K562 (cell line): Measurements from ENCODE around the gene NDUFA13. TPM values are rescaled to one million over a fixed set of nuclear protein-coding genes. Genes with fewer than 3 reads are reported as not detected.
A peak's percentile ranks its signal among the peaks of the same experiment; 100 is the strongest.

Experiments used
- ATAC-seq: fragments of 200-7000 bp; cut with Tn5 transposase; 3 replicates; pipeline ENCODE4 v1.9.1; 2020; ENCODE audit warnings: moderate library complexity
- BruUV-seq: library from RNA; stranded (reverse); fragments of 400-500 nt; replicated peaks from 2 replicates; lab custom pipeline; 2021; lab: Mats Ljungman, UMichigan
- CTCF ChIA-PET: fragments of 300-600 bp; formaldehyde crosslinking; extraction: SDS; loops from one replicate; lab custom pipeline; 2021; ENCODE audit warnings: low intra/inter-chr PET ratio; lab: Yijun Ruan, JAX
- POLR2A ChIA-PET: fragments of 300-600, 350-650 bp; sonication (Branson Sonifier 250); formaldehyde crosslinking; extraction: SDS; loops from one replicate; lab custom pipeline; 2021; ENCODE audit warnings: antibody characterized with exemption, inconsistent platforms; lab: Yijun Ruan, JAX
- DNase-seq, 4 experiments: peaks; one replicate each; pipeline versions ENCODE4 v3.0.0 to v3.0.0-alpha.2; 2011 to 2018; ENCODE audit warnings: low spot score in 3 of 4, mixed read lengths in 3 of 4; ENCODE audit errors: extremely low read depth in 1 of 4
- FAIRE-seq: peaks from 2 replicates; lab custom pipeline; 2011; peaks lifted over from hg19 to GRCh38; lab: Jason Lieb, UNC
- H2AFZ ChIP-seq: 2 replicates; pipeline ENCODE4 v1.6.0; 2011; ENCODE audit warnings: low read depth, low read length, control low read depth, inconsistent platforms
- H3K27ac ChIP-seq: fragments of 200-600 bp; 3 replicates; pipeline ENCODE4 v1.8.0; 2011; ENCODE audit warnings: low read depth, mild to moderate bottlenecking, control low read depth, inconsistent platforms, low read length, moderate library complexity, mixed read lengths; ENCODE audit errors: extremely low read depth
- H3K27me3 ChIP-seq, 2 experiments: fragments of 300-600 bp in 1 of 2; 2 replicates in 1 of 2; 3 replicates in 1 of 2; pipeline versions ENCODE4 v1.6.0 to v1.8.0; 2011; ENCODE audit warnings: inconsistent platforms in 2 of 2, low read length in 2 of 2, mild to moderate bottlenecking in 1 of 2, mixed read lengths in 1 of 2, moderate library complexity in 1 of 2; ENCODE audit not compliant: control insufficient read depth in 2 of 2, insufficient read depth in 2 of 2
- H3K36me3 ChIP-seq: fragments of 300-600 bp; 3 replicates; pipeline ENCODE4 v1.8.0; 2011; ENCODE audit warnings: mild to moderate bottlenecking, low read length, inconsistent platforms; ENCODE audit not compliant: control insufficient read depth, insufficient read depth
- H3K4me1 ChIP-seq, 2 experiments: fragments of 200-600 bp in 1 of 2; replicated peaks in 1 of 2; 2 replicates in 1 of 2; 3 replicates in 1 of 2; pipeline versions ENCODE4 v1.5.1 to v1.8.0; 2011; ENCODE audit warnings: inconsistent platforms in 2 of 2, low read length in 2 of 2, mild to moderate bottlenecking in 1 of 2, mixed read lengths in 1 of 2, moderate library complexity in 1 of 2; ENCODE audit not compliant: control insufficient read depth in 2 of 2, insufficient read depth in 2 of 2
- H3K4me2 ChIP-seq: 2 replicates; pipeline ENCODE4 v1.6.1; 2011; ENCODE audit warnings: low read length, control low read depth, inconsistent platforms, mixed read lengths; ENCODE audit not compliant: insufficient read depth
- H3K4me3 ChIP-seq: fragments of 200-600 bp; sonication (generic), shearing (Covaris generic); 2 replicates; pipeline ENCODE4 v1.5.1; 2016; ENCODE audit warnings: control low read depth, inconsistent platforms
- H3K79me2 ChIP-seq: fragments of 200-600 bp; 3 replicates; pipeline ENCODE4 v1.8.0; 2011; ENCODE audit warnings: low read length, inconsistent platforms; ENCODE audit not compliant: control insufficient read depth, insufficient read depth
- H3K9ac ChIP-seq, 2 experiments: 2 replicates each; pipeline versions ENCODE4 v1.6.0 to v1.6.1; 2011; ENCODE audit warnings: low read depth in 2 of 2, low read length in 2 of 2, control low read depth in 1 of 2, inconsistent platforms in 1 of 2, mild to moderate bottlenecking in 1 of 2, mixed read lengths in 1 of 2; ENCODE audit not compliant: insufficient read depth in 1 of 2
- H3K9me1 ChIP-seq: one replicate; pipeline ENCODE4 v1.6.0; 2011; ENCODE audit warnings: inconsistent platforms, mild to moderate bottlenecking, low read length, moderate library complexity; ENCODE audit not compliant: control insufficient read depth, insufficient read depth
- H3K9me3 ChIP-seq: replicated peaks from 2 replicates; pipeline ENCODE4 v1.5.1; 2011; ENCODE audit warnings: low read depth, low read length, inconsistent platforms; ENCODE audit not compliant: control insufficient read depth, insufficient read depth
- H4K20me1 ChIP-seq: replicated peaks from 2 replicates; pipeline ENCODE4 v1.6.1; 2011; ENCODE audit warnings: low read length, inconsistent platforms, mixed read lengths; ENCODE audit not compliant: control insufficient read depth, insufficient read depth
- BACH1 ChIP-seq: fragments of 200-800 bp; sonication (Bioruptor generic); IDR thresholded peaks from 2 replicates; pipeline ENCODE4 v1.6.1; 2016; ENCODE audit warnings: missing genetic modification characterization, missing compliant biosample characterization
- BRCA1 ChIP-seq, 2 experiments: fragments of 450-650 bp in 1 of 2; sonication (generic) in 1 of 2; formaldehyde crosslinking in 1 of 2; IDR thresholded peaks; 2 replicates each; pipeline versions ENCODE4 v1.5.0 to v1.6.1; 2017 to 2020; ENCODE audit warnings: mild to moderate bottlenecking in 1 of 2, missing genetic modification reagents in 1 of 2
- CBFA2T2 ChIP-seq: fragments of 450-650 bp; conservative IDR thresholded peaks from 2 replicates; pipeline ENCODE4 v1.6.1; 2017; ENCODE audit warnings: mild to moderate bottlenecking
- DNMT1 ChIP-seq: fragments of 450-650 bp; IDR thresholded peaks from 2 replicates; pipeline ENCODE4 v1.6.1; 2016; ENCODE audit warnings: antibody characterized with exemption, mild to moderate bottlenecking
- GABPA ChIP-seq: fragments of 200-800 bp; sonication (Bioruptor generic); conservative IDR thresholded peaks from 2 replicates; pipeline ENCODE4 v1.6.1; 2016; ENCODE audit warnings: low read depth, missing genetic modification characterization, missing compliant biosample characterization
- KAT7 ChIP-seq: sonication (generic); formaldehyde crosslinking; IDR thresholded peaks from 2 replicates; pipeline ENCODE4 v1.8.0; 2022; ENCODE audit warnings: missing genetic modification reagents, mild to moderate bottlenecking, borderline replicate concordance
- MED1 ChIP-seq: sonication (generic); formaldehyde crosslinking; IDR thresholded peaks from 2 replicates; pipeline ENCODE4 v1.8.1; 2023; ENCODE audit warnings: missing genetic modification reagents, borderline replicate concordance
- OTX1 ChIP-seq: fragments of 450-650 bp; formaldehyde crosslinking; IDR thresholded peaks from 2 replicates; pipeline ENCODE4 v1.4.0; 2022; ENCODE audit warnings: mild to moderate bottlenecking
- RAD51 ChIP-seq: fragments of 450-650 bp; IDR thresholded peaks from 2 replicates; pipeline ENCODE4 v1.7.1; 2016; ENCODE audit warnings: low read depth, mild to moderate bottlenecking, borderline replicate concordance
- RBM15 ChIP-seq: fragments of 200-400 bp; formaldehyde crosslinking; IDR thresholded peaks from 2 replicates; pipeline ENCODE4 v1.6.1; 2018; ENCODE audit warnings: mild to moderate bottlenecking, low read length, moderate library complexity; ENCODE audit not compliant: insufficient read depth
- SRSF1 ChIP-seq: fragments of 200-400 bp; formaldehyde crosslinking; IDR thresholded peaks from 2 replicates; pipeline ENCODE4 v1.6.1; 2017; ENCODE audit warnings: mild to moderate bottlenecking, low read depth, low read length, moderate library complexity
- ZNF239 ChIP-seq: fragments of 250-450 bp; sonication (Bioruptor Pico); IDR thresholded peaks from 2 replicates; pipeline ENCODE4 v1.4.0; 2020; ENCODE audit warnings: mild to moderate bottlenecking
- WGBS: fragments of 100-300 bp; shearing (Covaris generic); methylation state at CpG from one replicate; pipeline ENCODE4 v1.1.6; 2016; ENCODE audit warnings: low coverage, mixed read lengths; ENCODE audit not compliant: insufficient coverage; ENCODE audit errors: missing lambda C conversion rate; 5-methylcytosine and 5-hydroxymethylcytosine counted together
- in situ Hi-C: fragments of 300-500 bp; cut with MboI; formaldehyde crosslinking; loops from 4 replicates; pipeline ENCODE4 v1.15.0; 2018; ENCODE audit warnings: inconsistent platforms, mixed read lengths
- intact Hi-C: fragments of 100-400 bp; cut with micrococcal nuclease; formaldehyde crosslinking; loops from 2 replicates; pipeline ENCODE4 v1.14.2; 2022
- polyA plus RNA-seq, 8 experiments: library from polyadenylated mRNA; depleted of rRNA in 4 of 8; stranded (reverse) in 5 of 8; unstranded in 3 of 8; fragments of >200 nt; fragmentation: Nextera tagmentation in 2 of 8; fragmentation: Illumina TruSeq in 1 of 8; extraction: Ambion mirVana in 2 of 8; extraction: Trizol in 1 of 8; gene quantifications; 2 replicates each; pipeline versions ENCODE4 v1.2.1 to v1.2.3, GENCODE V29; 2011 to 2014; ENCODE audit warnings: inconsistent platforms in 1 of 8, missing spikeins in 1 of 8
- total RNA-seq, 7 experiments: library from RNA; depleted of rRNA in 6 of 7; stranded (reverse); fragments of >200 nt in 6 of 7; fragmentation: Illumina TruSeq in 2 of 7; extraction: Trizol in 2 of 7; gene quantifications; 2 replicates each; pipeline versions ENCODE4 v1.2.1 to v1.2.3, GENCODE V29; 2011 to 2021; ENCODE audit warnings: low replicate concordance in 1 of 7
- TF ChIP-seq, protein P1 (sequence below): fragments of 150-350 bp; conservative IDR thresholded peaks from 2 replicates; pipeline ENCODE4 v1.6.1; 2014; ENCODE audit warnings: low read length
- TF ChIP-seq, protein P2 (sequence below): conservative IDR thresholded peaks from 2 replicates; pipeline ENCODE4 v1.6.1; 2011; ENCODE audit warnings: low read depth, mild to moderate bottlenecking, low read length; ENCODE audit not compliant: control insufficient read depth
- TF ChIP-seq, protein P3 (sequence below): fragments of 250-450 bp; sonication (Bioruptor Pico); IDR thresholded peaks from 2 replicates; pipeline ENCODE4 v1.5.0; 2020; ENCODE audit warnings: mild to moderate bottlenecking, borderline replicate concordance

Gene NDUFA13
- total and polyA plus RNA-seq, 9 of the 15 experiments (the other 6 are each of a cell fraction or from before 2014, with no cell fraction given) = 146 to 596 (median 429) TPM

DNA sequence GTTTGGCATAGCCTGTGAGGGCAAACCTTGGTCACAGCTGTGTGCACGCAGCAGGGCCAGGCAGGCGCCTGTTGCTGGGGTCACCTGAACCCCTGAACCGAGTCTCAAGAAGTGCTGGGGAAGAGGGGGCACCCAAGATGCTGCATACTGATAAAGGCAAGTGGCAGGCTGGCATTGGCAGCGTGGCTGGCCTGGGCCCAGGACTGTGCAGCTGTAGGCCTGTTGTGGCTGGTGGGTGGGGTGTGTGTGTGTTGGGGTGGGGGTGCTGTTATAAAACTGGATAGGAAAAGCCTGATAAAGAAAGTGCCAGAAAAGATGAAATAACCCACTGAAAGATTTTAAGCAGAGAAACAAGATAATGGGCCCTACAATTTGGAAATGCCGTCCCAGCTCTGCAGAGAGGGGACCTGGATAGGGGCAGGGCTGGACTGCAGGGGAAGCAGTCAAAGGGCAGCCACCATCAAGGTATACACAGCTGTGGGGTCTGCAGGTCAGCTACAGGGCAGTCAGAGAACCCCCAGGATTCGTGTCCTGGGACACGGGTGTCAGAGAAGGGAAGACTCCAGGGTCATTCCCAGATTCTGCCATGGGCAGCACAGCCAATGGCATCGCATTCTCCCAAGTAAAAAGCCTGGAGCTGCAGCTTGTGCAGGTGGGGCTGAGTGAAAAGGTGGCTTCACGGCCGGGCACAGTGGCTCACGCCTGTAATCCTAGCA lies 55.2 kb downstream of the NDUFA13 start (continued):
- no peak for TF ChIP-seq KAT7 (CRISPR knock-in tag)
- TF ChIP-seq RBM15 = no peak
- TF ChIP-seq MED1 (CRISPR knock-in tag) = no peak
- TF ChIP-seq GABPA = no peak

DNA sequence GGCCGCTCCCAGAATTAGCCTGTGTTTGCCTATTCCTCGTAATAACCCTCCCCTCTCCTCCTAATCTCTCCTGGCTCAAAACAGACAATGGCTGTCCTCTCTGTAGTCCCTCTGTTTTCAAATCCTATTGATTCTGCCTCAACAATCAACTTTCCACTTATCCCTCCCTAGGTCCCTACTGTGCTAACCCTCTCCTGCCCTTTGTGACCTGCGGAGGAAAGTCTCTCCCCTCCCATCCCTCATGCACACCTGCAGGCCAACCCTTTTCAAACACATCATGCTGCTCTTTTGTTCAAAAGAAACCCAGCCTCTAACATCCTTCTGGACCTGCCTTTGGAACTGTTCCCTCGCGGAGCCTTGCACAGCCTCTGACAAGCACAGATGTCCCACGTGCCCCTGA lies 59.4 kb downstream of the NDUFA13 start:
- no peak overlapping the region for H3K27ac ChIP-seq
- no peaks in the 10 kb centered on the region for H4K20me1 ChIP-seq
- in situ Hi-C loops (no loop called here), intact Hi-C loops (no loop called here)
- H3K27me3 ChIP-seq = no peaks in the 10 kb centered on the region
- H3K79me2 ChIP-seq = no peaks in the 10 kb centered on the region
- no peak for DNase-seq
- H3K36me3 ChIP-seq = no peaks in the 10 kb centered on the region
- ChIA-PET POLR2A (interaction anchor here (0.6 kb wide), 1 partner anchor 26 kb away, joined by 4 read pairs; no protein-coding TSS in a partner anchor), CTCF (no interaction called here)
- ATAC-seq = no peak
- H3K9me1 ChIP-seq = no peaks in the 10 kb centered on the region
- H3K9ac ChIP-seq = 0 out of 4 replicates have a peak overlapping the region, but pooled peaks of 1 of the 2 experiments have one; percentile 48
- WGBS = 25% methylated on average over 6 of the region's 6 CpGs
- no peaks in the 10 kb centered on the region for H3K9me3 ChIP-seq
- FAIRE-seq = no peak
- no peak overlapping the region for H2AFZ ChIP-seq
- no TSS peak for BruUV-seq
- H3K4me3 ChIP-seq = no peak overlapping the region
- peaks cover 0 to 3% of the 10 kb centered on the region in 2 experiments; a peak in 2 of 5 replicates for H3K4me1 ChIP-seq
- no peak overlapping the region for H3K4me2 ChIP-seq
- TF ChIP-seq ZNF239 (CRISPR knock-in tag) = no peak
- TF ChIP-seq BACH1 (tag) = no peak
- no peak for TF ChIP-seq BRCA1 (IDR thresholded peaks at IDR 0.05)
- TF ChIP-seq BRCA1 (CRISPR knock-in tag; IDR thresholded peaks at IDR 0.05) = no peak
- no peak for TF ChIP-seq OTX1 (CRISPR knock-in tag)
- TF ChIP-seq, protein P1, sequence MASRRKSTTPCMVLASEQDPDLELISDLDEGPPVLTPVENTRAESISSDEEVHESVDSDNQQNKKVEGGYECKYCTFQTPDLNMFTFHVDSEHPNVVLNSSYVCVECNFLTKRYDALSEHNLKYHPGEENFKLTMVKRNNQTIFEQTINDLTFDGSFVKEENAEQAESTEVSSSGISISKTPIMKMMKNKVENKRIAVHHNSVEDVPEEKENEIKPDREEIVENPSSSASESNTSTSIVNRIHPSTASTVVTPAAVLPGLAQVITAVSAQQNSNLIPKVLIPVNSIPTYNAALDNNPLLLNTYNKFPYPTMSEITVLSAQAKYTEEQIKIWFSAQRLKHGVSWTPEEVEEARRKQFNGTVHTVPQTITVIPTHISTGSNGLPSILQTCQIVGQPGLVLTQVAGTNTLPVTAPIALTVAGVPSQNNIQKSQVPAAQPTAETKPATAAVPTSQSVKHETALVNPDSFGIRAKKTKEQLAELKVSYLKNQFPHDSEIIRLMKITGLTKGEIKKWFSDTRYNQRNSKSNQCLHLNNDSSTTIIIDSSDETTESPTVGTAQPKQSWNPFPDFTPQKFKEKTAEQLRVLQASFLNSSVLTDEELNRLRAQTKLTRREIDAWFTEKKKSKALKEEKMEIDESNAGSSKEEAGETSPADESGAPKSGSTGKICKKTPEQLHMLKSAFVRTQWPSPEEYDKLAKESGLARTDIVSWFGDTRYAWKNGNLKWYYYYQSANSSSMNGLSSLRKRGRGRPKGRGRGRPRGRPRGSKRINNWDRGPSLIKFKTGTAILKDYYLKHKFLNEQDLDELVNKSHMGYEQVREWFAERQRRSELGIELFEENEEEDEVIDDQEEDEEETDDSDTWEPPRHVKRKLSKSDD = no peak
- TF ChIP-seq RAD51 = no peak
- TF ChIP-seq, protein P2, sequence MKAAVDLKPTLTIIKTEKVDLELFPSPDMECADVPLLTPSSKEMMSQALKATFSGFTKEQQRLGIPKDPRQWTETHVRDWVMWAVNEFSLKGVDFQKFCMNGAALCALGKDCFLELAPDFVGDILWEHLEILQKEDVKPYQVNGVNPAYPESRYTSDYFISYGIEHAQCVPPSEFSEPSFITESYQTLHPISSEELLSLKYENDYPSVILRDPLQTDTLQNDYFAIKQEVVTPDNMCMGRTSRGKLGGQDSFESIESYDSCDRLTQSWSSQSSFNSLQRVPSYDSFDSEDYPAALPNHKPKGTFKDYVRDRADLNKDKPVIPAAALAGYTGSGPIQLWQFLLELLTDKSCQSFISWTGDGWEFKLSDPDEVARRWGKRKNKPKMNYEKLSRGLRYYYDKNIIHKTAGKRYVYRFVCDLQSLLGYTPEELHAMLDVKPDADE = no peak
- TF ChIP-seq, protein P3, sequence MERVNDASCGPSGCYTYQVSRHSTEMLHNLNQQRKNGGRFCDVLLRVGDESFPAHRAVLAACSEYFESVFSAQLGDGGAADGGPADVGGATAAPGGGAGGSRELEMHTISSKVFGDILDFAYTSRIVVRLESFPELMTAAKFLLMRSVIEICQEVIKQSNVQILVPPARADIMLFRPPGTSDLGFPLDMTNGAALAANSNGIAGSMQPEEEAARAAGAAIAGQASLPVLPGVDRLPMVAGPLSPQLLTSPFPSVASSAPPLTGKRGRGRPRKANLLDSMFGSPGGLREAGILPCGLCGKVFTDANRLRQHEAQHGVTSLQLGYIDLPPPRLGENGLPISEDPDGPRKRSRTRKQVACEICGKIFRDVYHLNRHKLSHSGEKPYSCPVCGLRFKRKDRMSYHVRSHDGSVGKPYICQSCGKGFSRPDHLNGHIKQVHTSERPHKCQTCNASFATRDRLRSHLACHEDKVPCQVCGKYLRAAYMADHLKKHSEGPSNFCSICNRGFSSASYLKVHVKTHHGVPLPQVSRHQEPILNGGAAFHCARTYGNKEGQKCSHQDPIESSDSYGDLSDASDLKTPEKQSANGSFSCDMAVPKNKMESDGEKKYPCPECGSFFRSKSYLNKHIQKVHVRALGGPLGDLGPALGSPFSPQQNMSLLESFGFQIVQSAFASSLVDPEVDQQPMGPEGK (CRISPR knock-in tag) = no peak
- TF ChIP-seq SRSF1 = no peak
- no peak for TF ChIP-seq CBFA2T2
- no peak for TF ChIP-seq DNMT1
